Endothelial cell of umbilical vein (primary cell): ENCODE measurements around the gene COX10. TPM values are rescaled to one million over a fixed set of nuclear protein-coding genes. Genes with fewer than 3 reads are reported as not detected.

Source experiments
- BruUV-seq: library from RNA; stranded (reverse); fragments of 400-500 nt; replicated peaks from 2 replicates; lab custom pipeline; 2021; lab: Mats Ljungman, UMichigan
- CTCF ChIA-PET: fragments of 300-600, 350-600 bp; sonication (Branson Sonifier 250); formaldehyde crosslinking; loops from one replicate; lab custom pipeline; 2021; ENCODE audit warnings: antibody characterized with exemption, inconsistent platforms; lab: Charles Lee
- POLR2A ChIA-PET: fragments of 300-600, 350-600 bp; sonication (Branson Sonifier 250); formaldehyde crosslinking; loops from one replicate; lab custom pipeline; 2021; ENCODE audit warnings: antibody characterized with exemption, inconsistent platforms; lab: Charles Lee
- DNase-seq: peaks from one replicate; pipeline ENCODE4 v3.0.0-alpha.2; 2011; ENCODE audit warnings: low read depth, low spot score
- FAIRE-seq: peaks from 2 replicates; lab custom pipeline; 2011; peaks lifted over from hg19 to GRCh38; lab: Jason Lieb, UNC
- H2AFZ ChIP-seq: 2 replicates; pipeline ENCODE4 v1.6.0; 2012; ENCODE audit warnings: low read depth, low read length, control low read depth, inconsistent platforms
- H3K27ac ChIP-seq: 2 replicates; pipeline ENCODE4 v1.5.1; 2011; ENCODE audit warnings: low read depth, mild to moderate bottlenecking, control low read depth, low read length, moderate library complexity; ENCODE audit not compliant: insufficient read depth
- H3K27me3 ChIP-seq, 2 experiments: 2 replicates each; pipeline versions ENCODE4 v1.6.0 to v1.6.1; 2011; ENCODE audit warnings: low read length in 2 of 2, mixed read lengths in 1 of 2; ENCODE audit not compliant: control insufficient read depth in 2 of 2, insufficient read depth in 2 of 2
- H3K36me3 ChIP-seq, 2 experiments: 2 replicates in 1 of 2; 3 replicates in 1 of 2; pipeline ENCODE4 v1.5.1; 2011; ENCODE audit warnings: low read length in 2 of 2, mild to moderate bottlenecking in 1 of 2, moderate library complexity in 1 of 2; ENCODE audit not compliant: control insufficient read depth in 2 of 2, insufficient read depth in 2 of 2; ENCODE audit errors: extremely low read depth in 1 of 2
- H3K4me1 ChIP-seq: 3 replicates; pipeline ENCODE4 v1.5.1; 2011; ENCODE audit warnings: mild to moderate bottlenecking, low read length; ENCODE audit not compliant: control insufficient read depth, insufficient read depth; ENCODE audit errors: extremely low read depth
- H3K4me2 ChIP-seq: 2 replicates; pipeline ENCODE4 v1.6.1; 2011; ENCODE audit warnings: low read length, control low read depth, mixed read lengths; ENCODE audit not compliant: insufficient read depth
- H3K4me3 ChIP-seq, 3 experiments: fragments of 200-600 bp in 1 of 3; sonication (generic), shearing (Covaris generic) in 1 of 3; replicated peaks in 1 of 3; 2 replicates each; pipeline ENCODE4 v1.5.1; 2011 to 2016; ENCODE audit warnings: control low read depth in 3 of 3, low read length in 3 of 3, mild to moderate bottlenecking in 2 of 3, inconsistent platforms in 1 of 3, low read depth in 1 of 3, moderate library complexity in 1 of 3; ENCODE audit not compliant: insufficient read depth in 1 of 3
- H3K79me2 ChIP-seq: 2 replicates; pipeline ENCODE4 v1.6.0; 2012; ENCODE audit warnings: low read length, inconsistent platforms; ENCODE audit not compliant: control insufficient read depth, insufficient read depth
- H3K9ac ChIP-seq: replicated peaks from 2 replicates; pipeline ENCODE3; 2011; ENCODE audit warnings: low read length, control low read depth; ENCODE audit not compliant: insufficient read depth; ENCODE audit errors: extremely low read depth
- H3K9me1 ChIP-seq: replicated peaks from 3 replicates; pipeline ENCODE4 v1.6.0; 2011; ENCODE audit warnings: mild to moderate bottlenecking, low read length; ENCODE audit not compliant: control insufficient read depth, insufficient read depth; ENCODE audit errors: extremely low read depth
- H3K9me3 ChIP-seq: replicated peaks from 2 replicates; pipeline ENCODE4 v1.5.1; 2012; ENCODE audit warnings: low read length, inconsistent platforms; ENCODE audit not compliant: control insufficient read depth, insufficient read depth
- H4K20me1 ChIP-seq: replicated peaks from 2 replicates; pipeline ENCODE3; 2011; ENCODE audit warnings: mild to moderate bottlenecking, low read length; ENCODE audit not compliant: control insufficient read depth, insufficient read depth; ENCODE audit errors: extremely low read depth
- EZH2 ChIP-seq: IDR thresholded peaks from 2 replicates; pipeline ENCODE4 v1.6.1; 2012; ENCODE audit warnings: borderline replicate concordance, low read depth, mild to moderate bottlenecking, moderate library complexity, low read length, inconsistent platforms; ENCODE audit not compliant: severe bottlenecking
- FOS ChIP-seq: IDR thresholded peaks from 2 replicates; pipeline ENCODE4 v1.6.1; 2011; ENCODE audit warnings: mild to moderate bottlenecking, low read length, moderate library complexity, borderline replicate concordance; ENCODE audit not compliant: insufficient read depth
- GATA2 ChIP-seq: IDR thresholded peaks from 2 replicates; pipeline ENCODE4 v1.7.0; 2011; ENCODE audit warnings: low read depth, mild to moderate bottlenecking, moderate library complexity, mixed read lengths, low read length; ENCODE audit not compliant: insufficient read length, insufficient read depth
- JUN ChIP-seq: IDR thresholded peaks from 2 replicates; pipeline ENCODE4 v1.6.1; 2011; ENCODE audit warnings: borderline replicate concordance, low read depth; ENCODE audit not compliant: insufficient read length, insufficient read depth
- MYC ChIP-seq: IDR thresholded peaks from one replicate; pipeline ENCODE4 v1.6.1; 2011; ENCODE audit warnings: mild to moderate bottlenecking, low read depth, low read length
- POLR2A ChIP-seq: IDR thresholded peaks from 2 replicates; pipeline ENCODE4 v1.6.1; 2012; ENCODE audit warnings: low read depth, mild to moderate bottlenecking, control low read depth, low read length
- POLR2AphosphoS5 ChIP-seq: IDR thresholded peaks from 2 replicates; pipeline ENCODE4 v1.6.1; 2012; ENCODE audit warnings: low read depth, mild to moderate bottlenecking, control low read depth, low read length, moderate library complexity; ENCODE audit not compliant: insufficient read depth
- dilution Hi-C: fragments of 300-500 bp; cut with MboI; formaldehyde crosslinking; loops from one replicate; pipeline ENCODE4 v1.15.0; 2019; ENCODE audit warnings: low sequenced_read_pairs; ENCODE audit not compliant: extremely low pct_ligation_motif_present
- intact Hi-C: fragments of 100-400 bp; cut with micrococcal nuclease; formaldehyde crosslinking; loops from one replicate; pipeline ENCODE4 v1.10.0; 2022
- polyA plus RNA-seq, 4 experiments: library from polyadenylated mRNA; depleted of rRNA in 3 of 4; stranded (reverse) in 3 of 4; unstranded in 1 of 4; fragments of >200 nt; gene quantifications; 2 replicates each; pipeline versions ENCODE4 v1.2.1 to v1.2.3, GENCODE V29; 2011 to 2012; ENCODE audit warnings: missing spikeins in 1 of 4
- small RNA-seq: library from RNA; depleted of rRNA; stranded (forward); fragments of <200 nt; gene quantifications from one replicate; pipeline ENCODE3, GENCODE V24; 2012; ENCODE audit warnings: low replicate concordance, low read depth; ENCODE audit not compliant: insufficient read depth, insufficient read length
- total RNA-seq: library from RNA; stranded (reverse); gene quantifications from 2 replicates; pipeline ENCODE4 v1.2.3, GENCODE V29; 2021
- TF ChIP-seq, protein P1 (sequence below): IDR thresholded peaks from 2 replicates; pipeline ENCODE4 v1.6.1; 2011; ENCODE audit not compliant: insufficient read depth, insufficient read length
- TF ChIP-seq, protein P2 (sequence below), 2 donors: IDR thresholded peaks; 1 replicate in 1 of 2; 2 replicates in 1 of 2; pipeline ENCODE4 v1.5.1; 2011; ENCODE audit warnings: low read length in 2 of 2, mild to moderate bottlenecking in 2 of 2, moderate library complexity in 2 of 2, control low read depth in 1 of 2, inconsistent platforms in 1 of 2, low read depth in 1 of 2; ENCODE audit not compliant: insufficient read depth in 1 of 2; ENCODE audit errors: extremely low read depth in 1 of 2

The COX10 gene
- total and polyA plus RNA-seq, 2 donors (not counting 3 experiments of a cell fraction or from before 2014, with no cell fraction given): 9.8 to 12.1 TPM

DNA sequence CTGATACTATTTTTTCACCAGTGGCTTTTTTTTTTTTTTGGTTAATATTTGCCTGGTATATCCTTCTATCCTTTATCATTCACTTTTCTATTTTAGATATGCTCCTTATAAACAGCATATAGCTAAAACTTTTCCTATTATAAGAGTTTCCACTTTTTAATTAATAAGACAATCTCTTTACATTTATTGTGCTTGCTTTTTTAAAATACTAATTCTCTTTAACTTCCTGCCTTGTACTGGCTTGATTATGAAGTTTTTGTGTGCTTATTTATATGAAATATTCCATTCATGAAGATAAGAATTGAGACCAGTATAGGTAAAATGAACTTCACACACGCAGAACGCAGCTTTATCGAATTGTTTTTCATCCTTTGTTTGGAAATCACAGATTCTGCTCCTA lies 176.3 kb downstream of the COX10 start:
- intact Hi-C loops: no loop called here
- H3K27me3 ChIP-seq: peaks cover 0 to 4% of the 10 kb centered on the region in 2 experiments
- FAIRE-seq (no peak), DNase-seq (no peak)
- no peaks in the 10 kb centered on the region for H3K36me3 ChIP-seq
- no peaks in the 10 kb centered on the region for H3K4me1 ChIP-seq
- TF ChIP-seq, protein P1, sequence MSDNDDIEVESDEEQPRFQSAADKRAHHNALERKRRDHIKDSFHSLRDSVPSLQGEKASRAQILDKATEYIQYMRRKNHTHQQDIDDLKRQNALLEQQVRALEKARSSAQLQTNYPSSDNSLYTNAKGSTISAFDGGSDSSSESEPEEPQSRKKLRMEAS: no peak
- TF ChIP-seq POLR2AphosphoS5 (no peak), GATA2 (no peak), EZH2 (no peak), POLR2A (no peak), MYC (no peak), JUN (no peak), FOS (no peak)
- TF ChIP-seq, protein P2, sequence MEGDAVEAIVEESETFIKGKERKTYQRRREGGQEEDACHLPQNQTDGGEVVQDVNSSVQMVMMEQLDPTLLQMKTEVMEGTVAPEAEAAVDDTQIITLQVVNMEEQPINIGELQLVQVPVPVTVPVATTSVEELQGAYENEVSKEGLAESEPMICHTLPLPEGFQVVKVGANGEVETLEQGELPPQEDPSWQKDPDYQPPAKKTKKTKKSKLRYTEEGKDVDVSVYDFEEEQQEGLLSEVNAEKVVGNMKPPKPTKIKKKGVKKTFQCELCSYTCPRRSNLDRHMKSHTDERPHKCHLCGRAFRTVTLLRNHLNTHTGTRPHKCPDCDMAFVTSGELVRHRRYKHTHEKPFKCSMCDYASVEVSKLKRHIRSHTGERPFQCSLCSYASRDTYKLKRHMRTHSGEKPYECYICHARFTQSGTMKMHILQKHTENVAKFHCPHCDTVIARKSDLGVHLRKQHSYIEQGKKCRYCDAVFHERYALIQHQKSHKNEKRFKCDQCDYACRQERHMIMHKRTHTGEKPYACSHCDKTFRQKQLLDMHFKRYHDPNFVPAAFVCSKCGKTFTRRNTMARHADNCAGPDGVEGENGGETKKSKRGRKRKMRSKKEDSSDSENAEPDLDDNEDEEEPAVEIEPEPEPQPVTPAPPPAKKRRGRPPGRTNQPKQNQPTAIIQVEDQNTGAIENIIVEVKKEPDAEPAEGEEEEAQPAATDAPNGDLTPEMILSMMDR (IDR thresholded peaks at IDR 0.05; ENCODE audit: extremely low read depth in 1 of 2, insufficient read depth in 1 of 2, low read depth in 1 of 2, low read length in 2 of 2): no peak
- H2AFZ ChIP-seq: no peak overlapping the region
- POLR2A ChIA-PET: no interaction called here
- CTCF ChIA-PET: no interaction called here
- no peak overlapping the region for H3K27ac ChIP-seq
- H3K4me3 ChIP-seq: no peak overlapping the region
- no peaks in the 10 kb centered on the region for H3K9me3 ChIP-seq
- no peaks in the 10 kb centered on the region for H3K9me1 ChIP-seq
- H3K79me2 ChIP-seq: no peaks in the 10 kb centered on the region
- no TSS peak for BruUV-seq
- H3K4me2 ChIP-seq: no peak overlapping the region
- no peak overlapping the region for H3K9ac ChIP-seq
- H4K20me1 ChIP-seq: no peaks in the 10 kb centered on the region
- dilution Hi-C loops: no loop called here

Small RNAs within 50 kb of the gene (small RNA-seq; reads per million reads assigned to genes)
- not detected for gene RF00090

Other genes with a start within 250 kb of the COX10 start
- not detected in 2 replicates for gene CDRT15, start 167.4 kb downstream of the COX10 start, total RNA-seq
- not detected in 2 replicates for gene CDRT15, start 167.4 kb downstream of the COX10 start, polyA plus RNA-seq
- gene HS3ST3B1, start 231.6 kb downstream of the COX10 start, total RNA-seq: not detected in 2 replicates
- gene HS3ST3B1, start 231.6 kb downstream of the COX10 start, polyA plus RNA-seq: not detected in 2 replicates